GM18502 (cell line): ENCODE measurements around the gene TRPV4.

ENCODE experiments used
- ATAC-seq: cut with Tn5 transposase; IDR thresholded peaks from one replicate; pipeline ENCODE4 v1.9.1; 2021; ENCODE audit warnings: mild to moderate bottlenecking; ENCODE audit not compliant: unreplicated experiment, poor library complexity

The TRPV4 gene

GRCh38 chr12:109766251-109766778 lies 66.9 kb downstream of the TRPV4 start:
- ATAC-seq: no peak

GRCh38 chr12:109765446-109765810 lies 67.8 kb downstream of the TRPV4 start:
- no peak for ATAC-seq

- no peak for ATAC-seq
These were observed 68.3 kb downstream of the TRPV4 start for GRCh38 chr12:109764776-109765445.

GRCh38 chr12:109764123-109764522 lies 69.1 kb downstream of the TRPV4 start:
- no peak for ATAC-seq

GRCh38 chr12:109763201-109763841 lies 69.9 kb downstream of the TRPV4 start:
- no peak for ATAC-seq

GRCh38 chr12:109762673-109763191 lies 70.5 kb downstream of the TRPV4 start:
- no peak for ATAC-seq

- no peak for ATAC-seq
These were observed 71.0 kb downstream of the TRPV4 start for GRCh38 chr12:109762071-109762672.

- ATAC-seq: no peak
These were observed 72.0 kb downstream of the TRPV4 start for GRCh38 chr12:109760930-109761921.

GRCh38 chr12:109760031-109760929 lies 72.9 kb downstream of the TRPV4 start:
- ATAC-seq: no peak

GRCh38 chr12:109759595-109759994 lies 73.6 kb downstream of the TRPV4 start:
- ATAC-seq: no peak

- no peak for ATAC-seq
These were observed 74.5 kb downstream of the TRPV4 start for GRCh38 chr12:109758426-109759420.

GRCh38 chr12:109757671-109758265 lies 75.4 kb downstream of the TRPV4 start:
- ATAC-seq: no peak

- ATAC-seq: no peak
These were observed 76.7 kb downstream of the TRPV4 start for GRCh38 chr12:109756457-109756856.

GRCh38 chr12:109753959-109754358 lies 79.2 kb downstream of the TRPV4 start:
- no peak for ATAC-seq

- ATAC-seq: no peak
These were observed 80.2 kb downstream of the TRPV4 start for GRCh38 chr12:109753054-109753401.

- no peak for ATAC-seq
These were observed 80.8 kb downstream of the TRPV4 start for GRCh38 chr12:109752117-109753053.
